ENCODE data around the gene LRRC2. TPM values are rescaled to one million over a fixed set of nuclear protein-coding genes. Genes with fewer than 3 reads are reported as not detected.
"Not testable (repeated sequence)": the region's sequence is repeated elsewhere in the genome, so short reads cannot be mapped to it uniquely, and the experiment has no call there.

The LRRC2 gene
- total RNA-seq, 6 experiments from 2014 or later = 0.19 to 0.56 (median 0.37) TPM

GRCh38 chr3:46599590-46599989, 33.5 kb upstream of the LRRC2 start:
- no peak overlapping the region for H3K27ac Mint-ChIP-seq
- no peak overlapping the region for H3K4me3 Mint-ChIP-seq
- TF ChIP-seq CTCF (IDR thresholded peaks at IDR 0.05) = no peak
- no peaks in the 10 kb centered on the region for H3K4me1 Mint-ChIP-seq (ENCODE audit: low read depth)
- DNase-seq = no peak
- peaks cover 24% of the 10 kb centered on the region for H3K27me3 Mint-ChIP-seq (ENCODE audit: insufficient read depth)
- H3K9me3 Mint-ChIP-seq = no peaks in the 10 kb centered on the region
- H3K36me3 Mint-ChIP-seq (ENCODE audit: low read depth) = no peaks in the 10 kb centered on the region

GRCh38 chr3:46595819-46596314, 29.8 kb upstream of the LRRC2 start:
- H3K9me3 Mint-ChIP-seq = peaks cover 8% of the 10 kb centered on the region; the same call in 1 of the 2 replicates
- no peak for DNase-seq
- H3K36me3 Mint-ChIP-seq (ENCODE audit: low read depth) = no peaks in the 10 kb centered on the region
- peaks cover 36% of the 10 kb centered on the region for H3K27me3 Mint-ChIP-seq (ENCODE audit: insufficient read depth)
- H3K4me3 Mint-ChIP-seq = no peak overlapping the region
- no peak for TF ChIP-seq CTCF (IDR thresholded peaks at IDR 0.05)
- no peaks in the 10 kb centered on the region for H3K4me1 Mint-ChIP-seq (ENCODE audit: low read depth)
- no peak overlapping the region for H3K27ac Mint-ChIP-seq

- Mint-ChIP-seq H3K27ac (no peak overlapping the region), H3K9me3 (peaks cover 8% of the 10 kb centered on the region; the same call in 1 of the 2 replicates), H3K4me1 (ENCODE audit: low read depth) (no peaks in the 10 kb centered on the region), H3K4me3 (no peak overlapping the region), H3K36me3 (ENCODE audit: low read depth) (no peaks in the 10 kb centered on the region), H3K27me3 (ENCODE audit: insufficient read depth) (peaks cover 33% of the 10 kb centered on the region)
- DNase-seq = no peak
- TF ChIP-seq CTCF (IDR thresholded peaks at IDR 0.05) = no peak
Measured at GRCh38 chr3:46594723-46595122, 28.6 kb upstream of the LRRC2 start.

- Mint-ChIP-seq H3K4me1 (ENCODE audit: low read depth) (no peaks in the 10 kb centered on the region), H3K27ac (no peak overlapping the region), H3K36me3 (ENCODE audit: low read depth) (no peaks in the 10 kb centered on the region), H3K4me3 (no peak overlapping the region), H3K9me3 (peaks cover 8% of the 10 kb centered on the region; the same call in 1 of the 2 replicates), H3K27me3 (ENCODE audit: insufficient read depth) (peaks cover 31% of the 10 kb centered on the region)
- DNase-seq = no peak
- TF ChIP-seq CTCF (IDR thresholded peaks at IDR 0.05) = no peak
Measured at GRCh38 chr3:46593979-46594378, 27.9 kb upstream of the LRRC2 start.

GRCh38 chr3:46593274-46593862, 27.3 kb upstream of the LRRC2 start:
- H3K4me1 Mint-ChIP-seq (ENCODE audit: low read depth) = no peaks in the 10 kb centered on the region
- no peak overlapping the region for H3K4me3 Mint-ChIP-seq
- no peak overlapping the region for H3K27ac Mint-ChIP-seq
- H3K9me3 Mint-ChIP-seq = peaks cover 8% of the 10 kb centered on the region; the same call in 1 of the 2 replicates
- no peak for TF ChIP-seq CTCF (IDR thresholded peaks at IDR 0.05)
- no peak for DNase-seq
- no peaks in the 10 kb centered on the region for H3K36me3 Mint-ChIP-seq (ENCODE audit: low read depth)
- H3K27me3 Mint-ChIP-seq (ENCODE audit: insufficient read depth) = peaks cover 28% of the 10 kb centered on the region

GRCh38 chr3:46587268-46587667, 21.2 kb upstream of the LRRC2 start:
- H3K27ac Mint-ChIP-seq; H3K36me3 Mint-ChIP-seq (ENCODE audit: low read depth); H3K4me3 Mint-ChIP-seq; H3K4me1 Mint-ChIP-seq (ENCODE audit: low read depth); H3K9me3 Mint-ChIP-seq; DNase-seq: not testable (repeated sequence)
- peaks cover 47% of the 10 kb centered on the region for H3K27me3 Mint-ChIP-seq (ENCODE audit: insufficient read depth)

Data from HFFc6 (cell line).